IMR-90 (cell line): Measurements from ENCODE around the gene SLC16A5. TPM values are rescaled to one million over a fixed set of nuclear protein-coding genes. Genes with fewer than 3 reads are reported as not detected.

Experiments used
- ATAC-seq: fragments of 200-7000 bp; cut with Tn5 transposase; 2 replicates; pipeline ENCODE4 v1.9.1; 2020; ENCODE audit warnings: low read depth, mild to moderate bottlenecking, moderate library complexity
- BruUV-seq: library from RNA; stranded (reverse); fragments of 400-500 nt; replicated peaks from 2 replicates; lab custom pipeline; 2021; lab: Mats Ljungman, UMichigan
- CTCF ChIA-PET: fragments of 300-600 bp; formaldehyde crosslinking; extraction: SDS; loops from one replicate; lab custom pipeline; 2021; ENCODE audit warnings: antibody characterized with exemption; lab: Yijun Ruan, JAX
- POLR2A ChIA-PET: fragments of 300-600 bp; sonication (Branson Sonifier 250); formaldehyde crosslinking; loops from one replicate; lab custom pipeline; 2022; ENCODE audit warnings: antibody characterized with exemption; ENCODE audit not compliant: unreplicated experiment; lab: Charles Lee
- DNase-seq: peaks from one replicate; pipeline ENCODE4 v3.0.0; 2013
- H2AFZ ChIP-seq: replicated peaks from 2 replicates; pipeline ENCODE3; 2013; ENCODE audit warnings: low read length, mild to moderate bottlenecking; ENCODE audit not compliant: poor library complexity
- H2AK5ac ChIP-seq: 2 replicates; pipeline ENCODE4 v1.6.1; 2013; ENCODE audit warnings: low read depth, low read length, inconsistent platforms
- H2AK9ac ChIP-seq: replicated peaks from 2 replicates; pipeline ENCODE3; 2013; ENCODE audit warnings: mild to moderate bottlenecking, low read depth, low read length, moderate library complexity; ENCODE audit not compliant: poor library complexity
- H2BK120ac ChIP-seq: 2 replicates; pipeline ENCODE4 v1.6.1; 2013; ENCODE audit warnings: low read depth, low read length, inconsistent platforms
- H2BK15ac ChIP-seq: 3 replicates; pipeline ENCODE4 v1.6.1; 2013; ENCODE audit warnings: low read depth, low read length, inconsistent platforms
- H2BK20ac ChIP-seq: 2 replicates; pipeline ENCODE4 v1.6.1; 2013; ENCODE audit warnings: low read depth, mild to moderate bottlenecking, inconsistent platforms, low read length, moderate library complexity
- H2BK5ac ChIP-seq: 2 replicates; pipeline ENCODE4 v1.6.1; 2013; ENCODE audit warnings: mild to moderate bottlenecking, low read depth, low read length, inconsistent platforms; ENCODE audit not compliant: poor library complexity, severe bottlenecking
- H3K14ac ChIP-seq: replicated peaks from 2 replicates; pipeline ENCODE4 v1.6.1; 2013; ENCODE audit warnings: low read depth, low read length, inconsistent platforms
- H3K18ac ChIP-seq: 2 replicates; pipeline ENCODE4 v1.6.1; 2013; ENCODE audit warnings: low read depth, low read length, control low read depth
- H3K23ac ChIP-seq: 2 replicates; pipeline ENCODE4 v1.6.1; 2013; ENCODE audit warnings: low read depth, low read length, inconsistent platforms
- H3K27ac ChIP-seq: 2 replicates; pipeline ENCODE4 v1.5.1; 2013; ENCODE audit warnings: mild to moderate bottlenecking, control low read depth, low read length; ENCODE audit not compliant: insufficient read depth
- H3K27me3 ChIP-seq: 2 replicates; pipeline ENCODE4 v1.6.1; 2013; ENCODE audit warnings: low read length; ENCODE audit not compliant: control insufficient read depth, insufficient read depth
- H3K36me3 ChIP-seq: 2 replicates; pipeline ENCODE4 v1.6.1; 2013; ENCODE audit warnings: low read length, mixed read lengths; ENCODE audit not compliant: control insufficient read depth, insufficient read depth
- H3K4ac ChIP-seq: 2 replicates; pipeline ENCODE4 v1.6.1; 2013; ENCODE audit warnings: low read depth, low read length, inconsistent platforms
- H3K4me1 ChIP-seq: 2 replicates; pipeline ENCODE4 v1.6.1; 2013; ENCODE audit warnings: low read length, mixed read lengths; ENCODE audit not compliant: control insufficient read depth, insufficient read depth
- H3K4me2 ChIP-seq: 2 replicates; pipeline ENCODE4 v1.6.1; 2013; ENCODE audit warnings: low read depth, mild to moderate bottlenecking, control low read depth, low read length, moderate library complexity
- H3K4me3 ChIP-seq: 2 replicates; pipeline ENCODE4 v1.5.1; 2013; ENCODE audit warnings: low read depth, mild to moderate bottlenecking, control low read depth, low read length, moderate library complexity; ENCODE audit not compliant: insufficient read depth
- H3K56ac ChIP-seq: 2 replicates; pipeline ENCODE4 v1.6.1; 2013; ENCODE audit warnings: low read length, inconsistent platforms; ENCODE audit not compliant: insufficient read depth; ENCODE audit errors: extremely low read depth
- H3K79me1 ChIP-seq, 2 experiments: 2 replicates each; pipeline ENCODE4 v1.6.1; 2013; ENCODE audit warnings: low read length in 2 of 2, inconsistent platforms in 1 of 2, low read depth in 1 of 2
- H3K9ac ChIP-seq: 2 replicates; pipeline ENCODE4 v1.6.1; 2013; ENCODE audit warnings: low read depth, low read length, control low read depth
- H3K9me1 ChIP-seq: 2 replicates; pipeline ENCODE4 v1.6.1; 2013; ENCODE audit warnings: low read length, inconsistent platforms; ENCODE audit not compliant: insufficient read depth
- H3K9me3 ChIP-seq: 2 replicates; pipeline ENCODE4 v1.6.1; 2013; ENCODE audit warnings: low read length; ENCODE audit not compliant: control insufficient read depth, insufficient read depth
- H4K20me1 ChIP-seq: 2 replicates; pipeline ENCODE4 v1.6.1; 2013; ENCODE audit warnings: low read length, inconsistent platforms; ENCODE audit not compliant: insufficient read depth
- H4K5ac ChIP-seq: 2 replicates; pipeline ENCODE4 v1.6.1; 2013; ENCODE audit warnings: mild to moderate bottlenecking, low read depth, low read length, control low read depth
- H4K8ac ChIP-seq, 2 experiments: 2 replicates each; pipeline ENCODE4 v1.6.1; 2013; ENCODE audit warnings: low read depth in 2 of 2, low read length in 2 of 2, control low read depth in 1 of 2, inconsistent platforms in 1 of 2
- H4K91ac ChIP-seq: 2 replicates; pipeline ENCODE4 v1.6.1; 2013; ENCODE audit warnings: low read depth, low read length, inconsistent platforms; ENCODE audit not compliant: insufficient read depth
- MXI1 ChIP-seq: IDR thresholded peaks from 2 replicates; pipeline ENCODE4 v1.6.1; 2012; ENCODE audit warnings: low read depth, mild to moderate bottlenecking, low read length, moderate library complexity, borderline replicate concordance
- SMC3 ChIP-seq: fragments of 150-350 bp; IDR thresholded peaks from 2 replicates; pipeline ENCODE4 v1.6.1; 2016; ENCODE audit warnings: low read depth, mild to moderate bottlenecking, antibody characterized with exemption, low read length, moderate library complexity
- WGBS, 2 experiments: methylation state at CpG; one replicate each; pipeline versions ENCODE4 v1.1.5 to v1.1.7; 2013; ENCODE audit warnings: missing lambda C conversion rate in 2 of 2; ENCODE audit not compliant: insufficient read length in 1 of 2; ENCODE audit errors: extremely low coverage in 2 of 2; 5-methylcytosine and 5-hydroxymethylcytosine counted together
- dilution Hi-C: fragments of 300-500 bp; cut with HindIII; formaldehyde crosslinking; loops from one replicate; pipeline ENCODE4 v1.14.3; 2018; ENCODE audit warnings: low sequenced_read_pairs; ENCODE audit not compliant: unreplicated experiment
- in situ Hi-C: fragments of 300-500 bp; cut with MboI; formaldehyde crosslinking; loops from 3 replicates; pipeline ENCODE4 v1.14.3; 2019; ENCODE audit warnings: low sequenced_read_pairs, inconsistent platforms, mixed read lengths
- intact Hi-C: fragments of 100-400 bp; cut with micrococcal nuclease; formaldehyde crosslinking; loops from 2 replicates; pipeline ENCODE4 v1.10.0; 2022
- polyA plus RNA-seq, 3 experiments: library from polyadenylated mRNA; depleted of rRNA; stranded (reverse); fragments of >200 nt; gene quantifications; 2 replicates each; pipeline ENCODE4 v1.2.3, GENCODE V29; 2012; ENCODE audit warnings: low replicate concordance in 1 of 3
- total RNA-seq: library from RNA; depleted of rRNA; stranded (reverse); fragments of >200 nt; gene quantifications from 2 replicates; pipeline ENCODE4 v1.2.3, GENCODE V29; 2012

SLC16A5 gene
- total and polyA plus RNA-seq, 2 of the 4 experiments (the other 2 are of a cell fraction), result 1.8 to 7.1 TPM

DNA sequence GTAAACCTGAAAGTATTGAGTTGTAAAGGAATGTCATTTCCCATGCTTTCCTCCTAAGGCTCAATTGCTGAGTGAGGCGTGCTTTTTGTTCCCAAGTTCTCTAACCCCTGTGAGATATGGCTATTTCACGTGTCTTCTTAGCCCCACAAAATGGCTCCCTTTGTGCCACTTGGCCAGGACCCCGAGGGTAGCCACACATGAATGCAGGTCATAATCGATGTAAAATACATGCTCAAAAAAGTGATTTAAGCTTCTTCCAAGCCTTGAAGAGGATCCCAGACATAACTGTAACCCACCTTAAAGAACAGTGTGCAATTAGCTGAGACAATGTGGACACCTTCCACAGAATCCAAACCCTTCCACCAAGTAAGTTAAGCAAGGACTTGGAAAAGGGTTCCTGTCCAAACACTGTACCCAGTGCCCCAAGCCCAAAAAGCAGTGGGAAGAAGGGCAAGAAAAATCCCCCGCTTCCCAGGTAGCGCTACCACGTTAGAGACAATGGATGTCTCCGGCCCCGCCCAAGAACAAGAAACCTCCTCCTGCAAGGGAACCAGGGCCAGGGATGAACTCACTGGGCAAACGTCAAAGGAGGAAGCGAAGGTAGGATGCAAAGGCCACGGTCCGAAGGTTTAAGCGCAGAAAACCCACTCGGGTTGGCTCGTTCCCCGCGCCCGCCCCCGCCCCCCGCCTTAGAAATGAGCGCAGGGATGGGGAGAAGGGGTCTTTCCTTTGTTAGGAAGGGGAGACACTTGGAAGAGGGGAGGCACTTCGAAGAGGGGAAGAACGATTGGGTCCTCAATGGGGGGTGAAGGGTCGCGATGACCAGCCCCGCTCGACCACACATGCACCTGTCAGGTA lies 65.4 kb downstream of the SLC16A5 start:
- Histone ChIP-seq H3K27me3 (no peaks in the 10 kb centered on the region), H3K14ac (peak overlapping the region; percentile 85), H3K4me2 (peak overlapping the region; percentile 96), H2AK9ac (peak overlapping the region; percentile 99), H4K20me1 (peaks cover 20% of the 10 kb centered on the region), H4K5ac (peak overlapping the region; percentile 58; the same call in 1 of the 2 replicates), H2BK120ac (no peak overlapping the region), H3K27ac (peak overlapping the region; percentile 74), H2BK20ac (no peak overlapping the region), H3K23ac (peak overlapping the region; percentile 96), H3K9me3 (no peaks in the 10 kb centered on the region), H4K91ac (peak overlapping the region; percentile 45), H3K9ac (peak overlapping the region; percentile 74), H3K4ac (peak overlapping the region; percentile 73), H2BK15ac (no peak overlapping the region), H2BK5ac (peak overlapping the region; percentile 12), H3K56ac (peak overlapping the region; percentile 66), H3K18ac (no peak overlapping the region), H3K9me1 (peaks cover 6% of the 10 kb centered on the region; the same call in 1 of the 2 replicates), H3K79me1 (peaks cover 12 to 38% of the 10 kb centered on the region in 2 experiments), H3K36me3 (peaks cover 4% of the 10 kb centered on the region), H2AK5ac (peak overlapping the region; percentile 87), H3K4me1 (no peaks in the 10 kb centered on the region), H3K4me3 (peak overlapping the region; percentile 75), H2AFZ (peak overlapping the region; percentile 91), H4K8ac (peak overlapping the region; percentile 13 to 84)
- CTCF ChIA-PET, result no interaction called here
- TF ChIP-seq MXI1 (peak; percentile 54; the same call in 1 of the 2 replicates), SMC3 (no peak)
- ATAC-seq (no peak), DNase-seq (peak; percentile 28)
- 0% methylated on average over 4 of the region's 28 CpGs; no CpG with 5 or more reads in 1 of the 2 experiments for WGBS, 2 experiments
- intact Hi-C loops, result loop anchor here (2.0 kb wide), 1 partner anchor 14 kb away; no protein-coding TSS in a partner anchor
- POLR2A ChIA-PET, result no interaction called here
- BruUV-seq, result no TSS peak
- in situ Hi-C loops, result no loop called here
- dilution Hi-C loops, result no loop called here
